GM23338 (cell line): ENCODE measurements around the gene HEMK1. TPM values are rescaled to one million over a fixed set of nuclear protein-coding genes. Genes with fewer than 3 reads are reported as not detected.

Source experiments
- ATAC-seq: fragments of 200-7000 bp; cut with Tn5 transposase; 3 replicates; pipeline ENCODE4 v1.9.1; 2020
- DNase-seq: peaks from one replicate; pipeline ENCODE4 v3.0.0-alpha.2; 2015; ENCODE audit warnings: low spot score
- H2AFZ ChIP-seq: fragments of 200-600 bp; sonication (generic); 2 replicates; pipeline ENCODE4 v1.8.0; 2016; ENCODE audit warnings: antibody characterized with exemption, mild to moderate bottlenecking, moderate library complexity
- H3F3A ChIP-seq: fragments of 200-600 bp; sonication (generic); replicated peaks from 2 replicates; pipeline ENCODE4 v1.8.0; 2017; ENCODE audit warnings: antibody characterized with exemption, mixed run types, low read depth
- H3K27ac ChIP-seq: fragments of 200-600 bp; sonication (generic); 2 replicates; pipeline ENCODE4 v1.6.1; 2016; ENCODE audit warnings: low read depth
- H3K27me3 ChIP-seq: fragments of 200-600 bp; sonication (generic); 2 replicates; pipeline ENCODE4 v1.8.0; 2016; ENCODE audit warnings: mild to moderate bottlenecking, mixed run types, moderate library complexity; ENCODE audit not compliant: insufficient read depth
- H3K36me3 ChIP-seq: fragments of 200-600 bp; sonication (generic); 2 replicates; pipeline ENCODE4 v1.8.0; 2016; ENCODE audit warnings: mild to moderate bottlenecking; ENCODE audit not compliant: insufficient read depth
- H3K4me1 ChIP-seq: fragments of 200-600 bp; sonication (generic); 2 replicates; pipeline ENCODE4 v1.8.0; 2016; ENCODE audit warnings: mild to moderate bottlenecking, moderate library complexity; ENCODE audit not compliant: insufficient read depth
- H3K4me2 ChIP-seq: fragments of 200-600 bp; sonication (generic); 2 replicates; pipeline ENCODE4 v1.7.1; 2017; ENCODE audit warnings: mixed run types
- H3K4me3 ChIP-seq: fragments of 200-600 bp; sonication (generic); 2 replicates; pipeline ENCODE4 v1.6.1; 2016; ENCODE audit warnings: mixed run types
- H3K79me2 ChIP-seq: fragments of 200-600 bp; sonication (generic); replicated peaks from 2 replicates; pipeline ENCODE4 v1.8.0; 2017; ENCODE audit warnings: mild to moderate bottlenecking; ENCODE audit not compliant: insufficient read depth
- H3K9me2 ChIP-seq: fragments of 200-600 bp; sonication (generic); 2 replicates; pipeline ENCODE4 v1.8.0; 2017; ENCODE audit not compliant: insufficient read depth
- H4K20me1 ChIP-seq: fragments of 200-600 bp; sonication (generic); replicated peaks from 2 replicates; pipeline ENCODE4 v1.8.0; 2017; ENCODE audit warnings: mild to moderate bottlenecking; ENCODE audit not compliant: insufficient read depth
- H3K27ac Mint-ChIP-seq: 2 replicates; pipeline ENCODE4 v1.8.0; 2020; ENCODE audit warnings: inconsistent platforms, mild to moderate bottlenecking, moderate library complexity, mixed read lengths
- H3K27me3 Mint-ChIP-seq: 3 replicates; pipeline ENCODE4 v1.8.0; 2022; ENCODE audit warnings: low read depth, mild to moderate bottlenecking, moderate library complexity, mixed read lengths, inconsistent platforms; ENCODE audit not compliant: insufficient read depth, poor library complexity
- H3K36me3 Mint-ChIP-seq: 3 replicates; pipeline ENCODE4 v1.8.0; 2021; ENCODE audit warnings: low read depth, mild to moderate bottlenecking, inconsistent platforms, moderate library complexity, mixed read lengths
- H3K4me1 Mint-ChIP-seq: 3 replicates; pipeline ENCODE4 v1.8.0; 2020; ENCODE audit warnings: mild to moderate bottlenecking, inconsistent platforms, mixed read lengths
- H3K4me3 Mint-ChIP-seq: 3 replicates; pipeline ENCODE4 v1.8.0; 2021; ENCODE audit warnings: moderate library complexity, mild to moderate bottlenecking, inconsistent platforms, mixed read lengths
- H3K9me3 Mint-ChIP-seq: 3 replicates; pipeline ENCODE4 v1.8.0; 2020; ENCODE audit warnings: moderate library complexity, mild to moderate bottlenecking, inconsistent platforms, mixed read lengths
- CREB1 ChIP-seq: fragments of 250-450 bp; sonication (Bioruptor Pico); IDR thresholded peaks from 2 replicates; pipeline ENCODE4 v1.5.0; 2020; ENCODE audit warnings: low read depth, mild to moderate bottlenecking, moderate library complexity
- ETS1 ChIP-seq: IDR thresholded peaks from 2 replicates; pipeline ENCODE4 v1.6.1; 2016; ENCODE audit warnings: antibody characterized with exemption
- EZH2 ChIP-seq: fragments of 200-600 bp; sonication (generic); IDR thresholded peaks from one replicate; pipeline ENCODE4 v1.8.0; 2017; ENCODE audit warnings: antibody characterized with exemption, mild to moderate bottlenecking, low read depth; ENCODE audit not compliant: unreplicated experiment
- NANOG ChIP-seq: IDR thresholded peaks from 2 replicates; pipeline ENCODE4 v1.6.1; 2016; ENCODE audit warnings: antibody characterized with exemption, borderline replicate concordance
- POLR2AphosphoS5 ChIP-seq: IDR thresholded peaks from 2 replicates; pipeline ENCODE4 v1.6.1; 2016; ENCODE audit warnings: antibody characterized with exemption, low read depth
- ZNF462 ChIP-seq: fragments of 250-450 bp; sonication (Bioruptor Pico); IDR thresholded peaks from 2 replicates; pipeline ENCODE4 v1.5.0; 2020; ENCODE audit warnings: mild to moderate bottlenecking, moderate library complexity
- polyA plus RNA-seq: library from polyadenylated mRNA; unstranded; fragments of >200 nt; fragmentation: Nextera tagmentation; extraction: Ambion mirVana; gene quantifications from 2 replicates; pipeline ENCODE4 v1.2.1, GENCODE V29; 2016
- total RNA-seq: library from RNA; depleted of rRNA; stranded (reverse); fragments of >200 nt; shearing (Covaris generic); gene quantifications from 2 replicates; pipeline ENCODE4 v1.2.3, GENCODE V29; 2014

The HEMK1 gene
- total and polyA plus RNA-seq, 2 experiments from 2014 or later: 5.6 to 10.1 TPM

- no peak for TF ChIP-seq ZNF462 (CRISPR knock-in tag)
- no peak for TF ChIP-seq POLR2AphosphoS5
- TF ChIP-seq EZH2: no peak
- no peak for TF ChIP-seq ETS1
- no peak for TF ChIP-seq CREB1
Observed at GRCh38 chr3:50587373-50587772, 18.1 kb downstream of the HEMK1 start (continued).

GRCh38 chr3:50587806-50588758 lies 18.8 kb downstream of the HEMK1 start:
- H3K36me3 ChIP-seq: no peaks in the 10 kb centered on the region
- Mint-ChIP-seq H3K27ac (no peak overlapping the region), H3K9me3 (no peaks in the 10 kb centered on the region), H3K4me3 (no peak overlapping the region), H3K27me3 (no peaks in the 10 kb centered on the region), H3K36me3 (peaks cover 3% of the 10 kb centered on the region; the same call in 2 of the 3 replicates), H3K4me1 (peaks cover 6% of the 10 kb centered on the region)
- no peak overlapping the region for H2AFZ ChIP-seq
- no peaks in the 10 kb centered on the region for H3K27me3 ChIP-seq
- no peaks in the 10 kb centered on the region for H3K79me2 ChIP-seq
- no peak overlapping the region for H3K4me3 ChIP-seq
- no peak overlapping the region for H3K27ac ChIP-seq
- ATAC-seq (no peak), DNase-seq (no peak)
- no peaks in the 10 kb centered on the region for H3F3A ChIP-seq
- H4K20me1 ChIP-seq: no peaks in the 10 kb centered on the region; the same call in 1 of the 2 replicates
- H3K4me2 ChIP-seq: no peak overlapping the region
- H3K9me2 ChIP-seq: no peaks in the 10 kb centered on the region
- no peaks in the 10 kb centered on the region for H3K4me1 ChIP-seq
- TF ChIP-seq NANOG (no peak), ETS1 (no peak)
